Mesenchymal stem cell (in vitro differentiated cells and primary cell): ENCODE results near the gene TMEM69.
"Not testable (repeated sequence)": the region's sequence is repeated elsewhere in the genome, so short reads cannot be mapped to it uniquely, and the experiment has no call there.

Experiments
- DNase-seq: peaks from one replicate; pipeline ENCODE4 v3.0.0-alpha.2; 2013
- H2AFZ ChIP-seq: one replicate; pipeline ENCODE4 v1.6.1; 2013; ENCODE audit warnings: low read depth, mild to moderate bottlenecking, control low read depth, inconsistent platforms, low read length, moderate library complexity
- H2AK5ac ChIP-seq: 2 replicates; pipeline ENCODE4 v1.6.1; 2013; ENCODE audit warnings: low read length, moderate library complexity, mild to moderate bottlenecking, inconsistent platforms; ENCODE audit not compliant: severe bottlenecking
- H2BK120ac ChIP-seq: one replicate; pipeline ENCODE4 v1.6.1; 2013; ENCODE audit warnings: low read depth, mild to moderate bottlenecking, inconsistent platforms, low read length, moderate library complexity
- H2BK12ac ChIP-seq, 2 experiments: one replicate each; pipeline ENCODE4 v1.6.1; 2013; ENCODE audit warnings: inconsistent platforms in 2 of 2, low read length in 2 of 2, mild to moderate bottlenecking in 2 of 2, moderate library complexity in 2 of 2, control low read depth in 1 of 2
- H2BK15ac ChIP-seq: one replicate; pipeline ENCODE4 v1.6.1; 2013; ENCODE audit warnings: mild to moderate bottlenecking, low read depth, inconsistent platforms; ENCODE audit not compliant: poor library complexity, severe bottlenecking
- H2BK5ac ChIP-seq: 2 replicates; pipeline ENCODE4 v1.6.1; 2013; ENCODE audit warnings: low read depth, mild to moderate bottlenecking, low read length, control low read depth, inconsistent platforms; ENCODE audit not compliant: poor library complexity, severe bottlenecking
- H3K14ac ChIP-seq, 2 experiments: one replicate each; pipeline ENCODE4 v1.6.1; 2013; ENCODE audit warnings: inconsistent platforms in 2 of 2, low read length in 2 of 2, control low read depth in 1 of 2, mild to moderate bottlenecking in 1 of 2, moderate library complexity in 1 of 2
- H3K18ac ChIP-seq, 2 experiments: one replicate each; pipeline ENCODE4 v1.6.1; 2013; ENCODE audit warnings: inconsistent platforms in 2 of 2, low read length in 2 of 2, control low read depth in 1 of 2, low read depth in 1 of 2, mild to moderate bottlenecking in 1 of 2
- H3K23ac ChIP-seq, 2 experiments: one replicate each; pipeline ENCODE4 v1.6.1; 2013; ENCODE audit warnings: inconsistent platforms in 2 of 2, low read length in 2 of 2, mild to moderate bottlenecking in 2 of 2, moderate library complexity in 2 of 2, control low read depth in 1 of 2
- H3K27ac ChIP-seq: 2 replicates; pipeline ENCODE4 v1.5.1; 2013; ENCODE audit warnings: mild to moderate bottlenecking, moderate library complexity, low read length, control low read depth, inconsistent platforms; ENCODE audit not compliant: poor library complexity, severe bottlenecking
- H3K27me3 ChIP-seq, 2 experiments: 2 replicates each; pipeline versions ENCODE4 v1.6.1 to v1.7.0; 2013; ENCODE audit warnings: low read length in 2 of 2, mild to moderate bottlenecking in 2 of 2, moderate library complexity in 2 of 2, control low read depth in 1 of 2, inconsistent platforms in 1 of 2; ENCODE audit not compliant: control insufficient read depth in 1 of 2, insufficient read depth in 1 of 2
- H3K36me3 ChIP-seq, 2 experiments: 2 replicates each; pipeline versions ENCODE4 v1.6.1 to v1.7.0; 2013; ENCODE audit warnings: low read length in 2 of 2, control low read depth in 1 of 2, inconsistent platforms in 1 of 2, low read depth in 1 of 2, mild to moderate bottlenecking in 1 of 2; ENCODE audit not compliant: insufficient read depth in 2 of 2, control insufficient read depth in 1 of 2
- H3K4ac ChIP-seq, 2 experiments: one replicate each; pipeline ENCODE4 v1.6.1; 2013; ENCODE audit warnings: inconsistent platforms in 2 of 2, low read length in 2 of 2, mild to moderate bottlenecking in 2 of 2, moderate library complexity in 2 of 2, control low read depth in 1 of 2, low read depth in 1 of 2
- H3K4me1 ChIP-seq: 2 replicates; pipeline ENCODE4 v1.6.1; 2013; ENCODE audit warnings: low read depth, low read length, control low read depth; ENCODE audit not compliant: control insufficient read depth, insufficient read depth
- H3K4me2 ChIP-seq: 2 replicates; pipeline ENCODE4 v1.6.1; 2013; ENCODE audit warnings: low read length, mild to moderate bottlenecking, inconsistent platforms; ENCODE audit not compliant: poor library complexity, severe bottlenecking
- H3K4me3 ChIP-seq, 2 experiments: 2 replicates each; pipeline versions ENCODE4 v1.5.1 to v1.7.0; 2013; ENCODE audit warnings: low read length in 2 of 2, mild to moderate bottlenecking in 2 of 2, control low read depth in 1 of 2, low read depth in 1 of 2; ENCODE audit not compliant: insufficient read depth in 1 of 2
- H3K79me1 ChIP-seq: replicated peaks from 2 replicates; pipeline ENCODE4 v1.6.1; 2013; ENCODE audit warnings: mild to moderate bottlenecking, control low read depth, low read length, inconsistent platforms; ENCODE audit not compliant: poor library complexity, severe bottlenecking
- H3K9ac ChIP-seq: 2 replicates; pipeline ENCODE4 v1.7.0; 2013; ENCODE audit warnings: mild to moderate bottlenecking, low read length, moderate library complexity
- H3K9me3 ChIP-seq: 2 replicates; pipeline ENCODE4 v1.7.0; 2013; ENCODE audit warnings: mild to moderate bottlenecking, low read length; ENCODE audit not compliant: control insufficient read depth
- H4K8ac ChIP-seq: one replicate; pipeline ENCODE4 v1.6.1; 2013; ENCODE audit warnings: inconsistent platforms, mild to moderate bottlenecking, low read length, moderate library complexity
- H4K91ac ChIP-seq: one replicate; pipeline ENCODE4 v1.6.1; 2013; ENCODE audit warnings: mild to moderate bottlenecking, low read length, inconsistent platforms
- WGBS: methylation state at CpG from one replicate; pipeline ENCODE4 v1.1.7; 2013; ENCODE audit warnings: mixed read lengths; 5-methylcytosine and 5-hydroxymethylcytosine counted together

Gene TMEM69

GRCh38 chr1:45730075-45730779 is 42.2 kb downstream of the TMEM69 start:
- Histone ChIP-seq H3K4ac (no peak overlapping the region), H3K79me1 (peaks cover 7% of the 10 kb centered on the region), H3K23ac (no peak overlapping the region), H2BK15ac (no peak overlapping the region), H2BK120ac (no peak overlapping the region), H3K4me1 (no peaks in the 10 kb centered on the region), H2AFZ (no peak overlapping the region), H3K9me3 (no peaks in the 10 kb centered on the region), H2AK5ac (no peak overlapping the region), H3K27ac (no peak overlapping the region), H3K18ac (no peak overlapping the region), H2BK5ac (no peak overlapping the region), H3K36me3 (peaks cover 2 to 21% of the 10 kb centered on the region in 2 experiments), H4K91ac (no peak overlapping the region), H3K4me3 (no peak overlapping the region), H3K4me2 (no peak overlapping the region), H2BK12ac (no peak overlapping the region), H3K27me3 (no peaks in the 10 kb centered on the region), H3K9ac (no peak overlapping the region), H3K14ac (no peak overlapping the region), H4K8ac (no peak overlapping the region)
- 83% methylated on average over 2 of the region's 3 CpGs for WGBS
- DNase-seq = no peak

GRCh38 chr1:45730780-45731319 is 42.9 kb downstream of the TMEM69 start:
- Histone ChIP-seq H2BK120ac (no peak overlapping the region), H3K4ac (no peak overlapping the region), H3K36me3 (peaks cover 2 to 21% of the 10 kb centered on the region in 2 experiments), H3K27ac (no peak overlapping the region), H3K9me3 (no peaks in the 10 kb centered on the region), H3K14ac (no peak overlapping the region), H4K91ac (no peak overlapping the region), H3K4me3 (no peak overlapping the region), H3K27me3 (no peaks in the 10 kb centered on the region), H3K23ac (no peak overlapping the region), H2BK5ac (no peak overlapping the region), H3K9ac (no peak overlapping the region), H3K4me1 (no peaks in the 10 kb centered on the region), H2BK15ac (no peak overlapping the region), H3K79me1 (peaks cover 7% of the 10 kb centered on the region), H3K18ac (no peak overlapping the region), H2BK12ac (no peak overlapping the region), H3K4me2 (no peak overlapping the region), H4K8ac (no peak overlapping the region), H2AK5ac (no peak overlapping the region), H2AFZ (no peak overlapping the region)
- DNase-seq = no peak
- 100% methylated on average over 1 of the region's 1 CpG for WGBS

- H3K79me1 ChIP-seq = peaks cover 13% of the 10 kb centered on the region
- H2BK5ac ChIP-seq = no peak overlapping the region
- no peak overlapping the region for H2AK5ac ChIP-seq
- no peaks in the 10 kb centered on the region for H3K9me3 ChIP-seq
- H3K4me2 ChIP-seq = no peak overlapping the region
- H2BK15ac ChIP-seq = no peak overlapping the region
- no peak overlapping the region for H3K23ac ChIP-seq
- H3K18ac ChIP-seq = no peak overlapping the region
- H4K91ac ChIP-seq = no peak overlapping the region
- H3K27ac ChIP-seq = no peak overlapping the region
- H2BK12ac ChIP-seq = no peak overlapping the region
- no peak overlapping the region for H2AFZ ChIP-seq
- H4K8ac ChIP-seq = no peak overlapping the region
- H3K4me3 ChIP-seq = no peak overlapping the region
- H3K4me1 ChIP-seq = no peaks in the 10 kb centered on the region
- 100% methylated on average over 1 of the region's 4 CpGs for WGBS
- H3K36me3 ChIP-seq = peaks cover 3 to 24% of the 10 kb centered on the region in 2 experiments
- H3K14ac ChIP-seq = no peak overlapping the region
- no peak overlapping the region for H3K9ac ChIP-seq
- H2BK120ac ChIP-seq = no peak overlapping the region
- DNase-seq = no peak
- H3K4ac ChIP-seq = no peak overlapping the region
- H3K27me3 ChIP-seq = no peaks in the 10 kb centered on the region
These were observed 51.2 kb downstream of the TMEM69 start for GRCh38 chr1:45739137-45739536.

- H2BK12ac ChIP-seq, H3K9me3 ChIP-seq, H3K27ac ChIP-seq, H2BK120ac ChIP-seq, H3K4me1 ChIP-seq, H2AFZ ChIP-seq, H2BK5ac ChIP-seq, H2AK5ac ChIP-seq, H3K23ac ChIP-seq, H4K8ac ChIP-seq, H3K9ac ChIP-seq, H3K27me3 ChIP-seq, H3K14ac ChIP-seq, H3K18ac ChIP-seq, H3K4me3 ChIP-seq, DNase-seq, H2BK15ac ChIP-seq, H3K4ac ChIP-seq, H4K91ac ChIP-seq, H3K79me1 ChIP-seq, H3K4me2 ChIP-seq: not testable (repeated sequence)
- peaks cover 3 to 27% of the 10 kb centered on the region in 2 experiments for H3K36me3 ChIP-seq
- 100% methylated on average over 1 of the region's 5 CpGs for WGBS
These were observed 51.7 kb downstream of the TMEM69 start for GRCh38 chr1:45739641-45740156.
